Parathyroid adenoma (tissue), 2 donors: ENCODE results near the gene CIDEC.
"Not testable (repeated sequence)": the region's sequence is repeated elsewhere in the genome, so short reads cannot be mapped to it uniquely, and the experiment has no call there.

Experiments
- H2AFZ ChIP-seq: fragments of 300-600 bp; sonication (generic); one replicate; pipeline ENCODE4 v1.7.0; 2017; ENCODE audit warnings: antibody characterized with exemption, mild to moderate bottlenecking
- H3K27ac ChIP-seq: fragments of 300-600 bp; sonication (generic); one replicate; pipeline ENCODE4 v1.7.0; 2017
- H3K27me3 ChIP-seq: fragments of 300-600 bp; sonication (generic); one replicate; pipeline ENCODE4 v1.7.0; 2017; ENCODE audit warnings: low read length; ENCODE audit not compliant: control insufficient read depth, insufficient read depth
- H3K36me3 ChIP-seq: fragments of 300-600 bp; sonication (generic); one replicate; pipeline ENCODE4 v1.7.0; 2017; ENCODE audit warnings: low read length; ENCODE audit not compliant: control insufficient read depth, insufficient read depth
- H3K4me1 ChIP-seq: fragments of 300-600 bp; sonication (generic); one replicate; pipeline ENCODE4 v1.7.0; 2017; ENCODE audit warnings: control low read depth
- H3K4me2 ChIP-seq: fragments of 300-600 bp; sonication (generic); one replicate; pipeline ENCODE4 v1.7.0; 2017; ENCODE audit warnings: low read length
- H3K4me3 ChIP-seq: fragments of 300-600 bp; sonication (generic); one replicate; pipeline ENCODE4 v1.7.0; 2017; ENCODE audit warnings: low read depth, low read length
- H3K79me2 ChIP-seq: fragments of 300-600 bp; sonication (generic); one replicate; pipeline ENCODE4 v1.7.0; 2017; ENCODE audit warnings: control low read depth
- H3K9ac ChIP-seq: fragments of 300-600 bp; sonication (generic); one replicate; pipeline ENCODE4 v1.7.0; 2017; ENCODE audit warnings: mild to moderate bottlenecking
- H3K9me3 ChIP-seq: fragments of 300-600 bp; sonication (generic); one replicate; pipeline ENCODE4 v1.7.0; 2017; ENCODE audit warnings: low read length; ENCODE audit not compliant: control insufficient read depth
- CTCF ChIP-seq: fragments of 300-600 bp; sonication (generic); IDR thresholded peaks from one replicate; pipeline ENCODE4 v1.7.0; 2017; ENCODE audit warnings: antibody characterized with exemption, mild to moderate bottlenecking
- donor health status: primary hyperparathyroidism.

The CIDEC gene

DNA sequence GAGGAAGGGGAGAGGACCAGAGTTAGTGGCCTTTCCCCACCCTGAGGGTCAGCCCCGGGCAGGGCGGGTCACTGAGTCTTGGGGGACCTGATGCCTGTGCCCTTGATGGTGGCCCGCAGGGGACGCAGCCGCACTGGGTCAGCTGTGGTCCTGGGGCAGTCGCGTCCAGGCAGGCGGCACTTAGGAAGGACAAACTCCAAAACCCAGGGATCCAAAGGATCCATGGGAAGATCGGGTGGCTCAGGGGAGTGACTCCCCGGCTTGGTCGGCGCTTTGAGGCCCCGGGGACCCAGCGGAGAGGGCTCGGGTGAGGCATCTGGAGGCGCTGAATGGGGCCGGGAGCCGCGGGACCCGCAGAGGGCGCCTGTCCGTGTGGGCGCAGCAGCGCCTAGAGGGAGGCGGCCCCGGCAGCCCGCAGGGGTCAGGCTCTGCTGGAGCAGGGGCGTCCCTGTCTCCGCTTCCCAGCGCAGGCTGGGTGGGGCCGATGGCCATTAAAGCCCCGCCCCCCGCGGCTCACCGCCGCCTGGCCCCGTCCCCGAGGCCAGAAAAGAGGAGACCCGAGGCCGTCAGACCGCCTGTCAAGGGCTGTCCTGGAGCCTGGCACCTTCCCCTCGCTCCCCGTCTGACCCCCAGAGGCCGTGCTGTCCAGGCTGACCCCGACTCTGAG, 17.5 kb downstream of the CIDEC start:
- H3K4me3 ChIP-seq, result no peak overlapping the region
- no peak overlapping the region for H3K9ac ChIP-seq
- TF ChIP-seq CTCF, result peak; percentile 53
- H2AFZ ChIP-seq, result peak overlapping the region; percentile 92
- no peaks in the 10 kb centered on the region for H3K27me3 ChIP-seq
- no peaks in the 10 kb centered on the region for H3K9me3 ChIP-seq
- no peak overlapping the region for H3K27ac ChIP-seq
- no peaks in the 10 kb centered on the region for H3K4me1 ChIP-seq
- no peaks in the 10 kb centered on the region for H3K79me2 ChIP-seq
- peak overlapping the region; percentile 71 for H3K4me2 ChIP-seq
- H3K36me3 ChIP-seq, result no peaks in the 10 kb centered on the region

DNA sequence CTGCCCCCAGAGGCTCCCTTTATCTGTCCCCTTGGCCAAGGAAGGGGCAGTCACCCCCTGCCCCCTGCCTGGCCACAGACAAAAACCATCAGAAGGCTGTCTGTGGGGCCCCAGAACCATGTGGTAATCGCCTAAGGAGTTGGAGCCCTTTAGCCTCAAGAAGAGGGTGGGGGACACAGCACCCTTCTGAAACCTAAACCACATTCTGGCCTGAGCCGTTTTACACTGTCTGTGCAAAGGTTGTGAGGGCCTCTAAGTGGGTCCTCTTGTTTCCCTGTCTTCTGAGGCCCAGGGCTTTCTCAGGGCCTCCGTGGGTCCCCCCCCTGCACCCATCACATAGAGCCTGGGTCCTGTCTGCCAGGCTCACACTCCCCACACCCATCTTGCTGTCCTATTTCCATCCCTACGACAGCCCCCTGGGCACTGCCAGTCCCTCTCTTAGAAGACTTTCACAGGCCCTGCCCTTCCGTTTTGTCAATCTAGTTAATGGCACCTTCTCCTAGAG, 18.4 kb downstream of the CIDEC start:
- Histone ChIP-seq H3K27me3 (no peaks in the 10 kb centered on the region), H3K4me2 (no peak overlapping the region), H2AFZ (no peak overlapping the region), H3K4me3 (no peak overlapping the region), H3K9me3 (no peaks in the 10 kb centered on the region), H3K27ac (no peak overlapping the region), H3K9ac (no peak overlapping the region), H3K79me2 (no peaks in the 10 kb centered on the region), H3K4me1 (no peaks in the 10 kb centered on the region), H3K36me3 (no peaks in the 10 kb centered on the region)
- no peak for TF ChIP-seq CTCF

DNA sequence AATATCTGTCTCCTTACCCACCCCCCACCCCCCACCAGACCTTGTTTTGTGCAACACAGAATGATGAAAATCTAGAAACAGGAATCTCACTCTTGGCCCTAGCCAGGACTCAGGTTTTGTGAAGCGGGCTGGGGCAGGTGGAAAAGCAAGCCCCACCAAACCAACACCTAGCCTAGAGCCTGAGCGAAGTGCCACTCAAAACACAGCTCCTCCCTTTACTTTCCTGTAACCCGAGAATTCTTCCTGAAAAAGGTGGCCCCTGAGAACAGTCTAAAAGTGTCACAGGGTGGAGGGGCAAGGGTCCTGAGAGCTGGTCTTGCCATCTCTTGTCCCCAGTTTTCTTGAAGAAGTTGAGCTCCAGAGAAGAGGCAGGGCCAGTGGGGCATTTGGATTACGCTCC, 18.9 kb downstream of the CIDEC start:
- no peaks in the 10 kb centered on the region for H3K4me1 ChIP-seq
- no peaks in the 10 kb centered on the region for H3K79me2 ChIP-seq
- TF ChIP-seq CTCF, result no peak
- H3K4me2 ChIP-seq, result no peak overlapping the region
- H3K4me3 ChIP-seq, result no peak overlapping the region
- no peak overlapping the region for H3K27ac ChIP-seq
- H3K9me3 ChIP-seq, result no peaks in the 10 kb centered on the region
- H3K36me3 ChIP-seq, result no peaks in the 10 kb centered on the region
- no peak overlapping the region for H2AFZ ChIP-seq
- no peaks in the 10 kb centered on the region for H3K27me3 ChIP-seq
- no peak overlapping the region for H3K9ac ChIP-seq

DNA sequence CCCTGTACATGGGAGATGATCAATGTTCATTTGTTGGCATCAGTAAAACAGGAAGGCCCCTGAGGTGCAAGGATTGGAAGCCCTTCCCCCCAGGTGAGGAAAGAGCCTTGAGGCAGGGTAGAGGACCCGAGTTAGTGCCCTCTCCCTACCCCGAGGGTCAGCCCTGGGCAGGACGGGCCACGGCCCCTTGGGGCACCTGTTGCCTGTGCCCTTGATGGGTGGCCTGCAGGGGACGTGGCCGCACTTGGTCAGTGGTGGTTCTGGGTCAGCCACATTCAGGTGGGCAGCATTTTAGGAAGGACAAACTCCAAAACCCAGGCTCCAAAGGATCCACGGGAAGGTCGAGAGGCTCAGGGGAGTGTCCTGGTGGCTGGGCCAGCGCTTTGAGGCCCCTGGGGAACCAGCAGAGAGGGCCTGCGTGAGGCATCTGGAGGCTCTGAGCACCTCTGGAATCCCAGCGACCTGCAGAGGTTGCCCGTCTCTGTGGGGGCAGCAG, 20.5 kb downstream of the CIDEC start:
- no peak overlapping the region for H2AFZ ChIP-seq
- H3K4me2 ChIP-seq, result no peak overlapping the region
- H3K36me3 ChIP-seq, result no peaks in the 10 kb centered on the region
- no peak for TF ChIP-seq CTCF
- H3K9me3 ChIP-seq, result no peaks in the 10 kb centered on the region
- H3K27ac ChIP-seq, result no peak overlapping the region
- H3K79me2 ChIP-seq, result no peaks in the 10 kb centered on the region
- H3K4me1 ChIP-seq, result no peaks in the 10 kb centered on the region
- no peak overlapping the region for H3K9ac ChIP-seq
- H3K27me3 ChIP-seq, result no peaks in the 10 kb centered on the region
- no peak overlapping the region for H3K4me3 ChIP-seq

- Histone ChIP-seq H3K4me3 (no peak overlapping the region), H3K27me3 (no peaks in the 10 kb centered on the region), H3K27ac (no peak overlapping the region), H2AFZ (no peak overlapping the region), H3K36me3 (no peaks in the 10 kb centered on the region), H3K4me2 (no peak overlapping the region), H3K4me1 (no peaks in the 10 kb centered on the region), H3K9me3 (no peaks in the 10 kb centered on the region), H3K9ac (no peak overlapping the region), H3K79me2 (no peaks in the 10 kb centered on the region)
- no peak for TF ChIP-seq CTCF
Measured at GRCh38 chr3:9855594-9855993, 24.5 kb downstream of the CIDEC start.

GRCh38 chr3:9854291-9854940, 25.6 kb downstream of the CIDEC start:
- not testable (repeated sequence) for H3K27me3 ChIP-seq, H3K9me3 ChIP-seq, H3K36me3 ChIP-seq, H3K9ac ChIP-seq, H2AFZ ChIP-seq, H3K79me2 ChIP-seq, H3K27ac ChIP-seq, H3K4me1 ChIP-seq, H3K4me2 ChIP-seq, H3K4me3 ChIP-seq
